T47D (cell line): ENCODE results near the gene SLIT3.

Experiments used
- DNase-seq, 2 experiments: peaks; one replicate each; pipeline versions ENCODE4 v3.0.0 to v3.0.0-alpha.2; 2011 to 2012; ENCODE audit warnings: low read depth in 1 of 2, low spot score in 1 of 2
- JUND ChIP-seq: IDR thresholded peaks from 2 replicates; pipeline ENCODE4 v1.6.1; 2012; ENCODE audit warnings: low read depth
- in situ Hi-C: cut with HindIII; loops from 2 replicates; pipeline ENCODE4 v1.10.0; 2016; ENCODE audit warnings: low sequenced_read_pairs, low pct_unique_long_range_greater_than_20kb

The SLIT3 gene

DNA sequence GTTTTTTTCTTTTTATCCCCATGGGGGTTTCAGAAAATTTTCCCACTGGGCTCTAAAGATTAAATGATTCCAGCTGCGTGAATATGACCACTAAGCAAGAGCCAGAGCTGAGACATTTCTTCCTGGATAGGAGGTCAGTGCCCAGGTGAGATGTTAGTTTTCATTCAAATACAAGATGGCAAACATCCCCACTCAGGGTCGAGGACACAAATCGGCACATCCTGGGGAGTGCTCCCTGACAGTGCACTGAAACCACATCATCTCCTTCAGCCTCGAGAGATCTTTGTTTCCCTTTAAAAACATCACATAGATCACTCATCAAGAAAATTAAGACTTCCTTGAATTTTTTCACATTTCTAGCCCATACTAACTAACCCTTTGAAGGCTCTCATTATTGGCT, 448.6 kb downstream of the SLIT3 start:
- in situ Hi-C loops = no loop called here
- TF ChIP-seq JUND = no peak
- no peak for DNase-seq

DNA sequence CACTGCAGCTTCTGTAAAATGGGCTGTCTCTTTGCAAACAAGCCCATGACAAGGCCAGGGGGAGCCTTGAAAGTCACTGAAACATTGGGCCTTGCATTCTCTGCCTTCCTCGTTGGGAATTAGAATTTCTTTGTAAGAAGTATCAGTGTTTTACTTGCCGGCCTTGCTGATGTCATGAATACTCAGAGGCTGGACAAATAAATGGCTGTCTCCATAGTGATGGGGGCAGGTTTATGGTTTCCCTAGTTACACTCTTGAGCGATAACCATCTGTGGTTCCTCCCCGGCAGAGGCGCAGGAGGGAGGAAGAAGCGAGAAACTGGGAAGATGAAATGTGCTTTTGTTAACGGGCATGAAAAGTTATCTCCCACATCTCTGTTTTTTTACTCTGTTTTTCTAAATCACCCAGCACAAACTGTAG, 449.0 kb downstream of the SLIT3 start:
- in situ Hi-C loops = no loop called here
- peak in 1 of 2 experiments; percentile 66 for DNase-seq
- no peak for TF ChIP-seq JUND

DNA sequence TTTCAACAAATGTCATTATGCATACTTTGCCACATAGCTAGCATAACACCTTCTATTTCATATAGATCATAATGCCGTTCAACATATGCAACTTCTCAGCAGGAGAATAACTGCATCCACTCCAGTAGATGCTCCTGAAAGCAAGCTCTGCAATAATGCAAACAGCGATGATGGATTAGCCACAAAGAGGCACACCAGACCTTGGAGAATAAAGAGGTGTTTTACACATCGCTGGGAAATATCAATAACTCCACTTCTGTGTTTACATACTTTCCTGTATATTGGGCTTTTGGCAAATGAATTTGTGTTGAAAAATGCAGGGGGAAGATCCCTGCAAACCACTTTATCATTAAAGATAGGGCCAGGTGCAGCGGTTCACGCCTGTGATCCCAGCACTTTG, 450.3 kb downstream of the SLIT3 start:
- TF ChIP-seq JUND = no peak
- in situ Hi-C loops = no loop called here
- no peak for DNase-seq

- DNase-seq = no peak
- in situ Hi-C loops = no loop called here
- TF ChIP-seq JUND = no peak
These were observed 452.4 kb downstream of the SLIT3 start for GRCh38 chr5:168848569-168848968.

DNA sequence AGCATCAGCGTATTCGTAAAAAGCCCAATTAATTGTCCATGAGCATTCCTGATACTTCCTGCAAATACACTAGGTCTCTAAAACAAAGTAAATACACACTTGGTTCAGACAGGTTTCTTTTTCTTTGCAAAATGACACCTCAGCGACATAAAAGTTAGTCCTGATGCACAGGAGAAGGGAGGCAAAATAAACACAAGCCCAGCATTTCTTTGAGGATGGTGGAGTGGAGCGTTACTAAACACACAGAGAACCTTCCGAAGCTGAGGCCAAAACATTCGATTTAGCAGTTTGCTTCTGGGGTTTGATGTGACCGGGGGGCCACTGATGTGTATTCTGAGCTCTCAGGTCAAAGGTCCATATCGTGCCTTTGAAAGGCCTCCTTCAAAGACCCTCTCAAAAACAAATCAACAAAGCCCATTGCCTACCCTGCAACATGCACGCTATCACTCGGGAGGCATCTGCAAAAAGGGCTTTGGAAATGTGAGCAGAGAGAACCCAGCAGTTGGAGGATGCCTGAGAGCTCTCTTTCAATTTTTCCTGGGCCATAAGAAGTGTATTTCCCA, 453.3 kb downstream of the SLIT3 start:
- in situ Hi-C loops = no loop called here
- no peak for DNase-seq
- no peak for TF ChIP-seq JUND

DNA sequence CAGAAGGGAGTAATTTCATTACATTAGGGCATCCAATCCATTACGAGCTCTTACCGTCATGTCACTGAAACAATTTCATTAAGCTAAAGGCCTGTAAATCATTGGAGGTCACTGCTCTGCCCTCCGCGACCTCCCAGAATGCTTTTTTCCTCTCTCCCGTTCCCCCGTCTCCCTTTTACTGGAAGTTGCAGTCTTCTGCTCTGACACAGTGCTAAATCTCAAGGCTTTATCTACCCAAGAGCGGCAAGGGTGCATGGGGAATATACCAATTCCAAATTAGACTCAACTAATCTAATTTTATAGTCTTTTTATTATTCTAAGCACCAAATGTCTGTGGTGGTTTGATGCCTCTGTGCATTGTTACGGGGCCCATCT, 456.0 kb downstream of the SLIT3 start:
- in situ Hi-C loops = no loop called here
- no peak for TF ChIP-seq JUND
- DNase-seq = no peak

DNA sequence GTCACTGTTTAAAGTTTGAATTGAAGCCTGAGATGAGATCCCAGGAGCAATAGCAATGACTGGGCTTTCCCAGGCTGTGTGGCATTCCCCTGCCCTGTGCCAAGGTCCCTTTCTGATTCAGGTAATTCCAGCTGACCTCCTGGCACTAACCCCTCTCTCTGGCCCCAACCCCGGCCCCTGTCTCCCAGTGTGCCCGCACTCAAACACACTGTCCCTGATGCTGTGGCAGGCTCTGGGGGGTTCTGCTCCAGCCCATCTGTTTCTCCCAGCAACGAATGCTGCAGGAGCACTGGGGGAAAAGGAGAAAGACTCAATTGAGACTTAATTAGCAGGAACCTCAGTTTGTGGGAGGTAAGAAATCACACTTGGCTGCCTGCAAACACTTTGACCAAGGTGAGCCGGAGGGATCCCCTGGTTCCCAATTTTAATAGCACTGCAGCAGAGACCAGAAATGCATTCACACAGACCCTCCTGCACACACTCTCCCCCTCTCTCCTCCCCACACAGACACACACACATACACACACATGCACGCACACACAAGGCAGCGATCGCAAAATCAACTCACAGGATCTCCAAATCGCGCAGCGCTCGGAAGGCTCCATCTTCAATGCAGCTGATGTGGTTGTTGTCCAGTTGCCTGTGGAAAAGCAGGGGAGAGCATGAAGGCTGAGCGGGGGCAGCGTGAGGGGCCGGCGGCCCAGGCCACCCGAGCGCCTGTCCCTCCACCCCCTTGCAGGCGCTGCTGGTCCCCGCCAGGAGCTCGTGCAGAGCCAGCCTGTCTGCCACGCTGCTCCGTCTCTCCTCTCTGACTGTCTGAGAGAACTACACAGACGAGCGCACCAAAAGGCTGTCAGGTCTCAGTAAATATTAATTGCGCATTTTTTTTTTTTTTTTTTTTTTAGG, 456.7 kb downstream of the SLIT3 start:
- no peak for TF ChIP-seq JUND
- no peak for DNase-seq
- in situ Hi-C loops = no loop called here

DNA sequence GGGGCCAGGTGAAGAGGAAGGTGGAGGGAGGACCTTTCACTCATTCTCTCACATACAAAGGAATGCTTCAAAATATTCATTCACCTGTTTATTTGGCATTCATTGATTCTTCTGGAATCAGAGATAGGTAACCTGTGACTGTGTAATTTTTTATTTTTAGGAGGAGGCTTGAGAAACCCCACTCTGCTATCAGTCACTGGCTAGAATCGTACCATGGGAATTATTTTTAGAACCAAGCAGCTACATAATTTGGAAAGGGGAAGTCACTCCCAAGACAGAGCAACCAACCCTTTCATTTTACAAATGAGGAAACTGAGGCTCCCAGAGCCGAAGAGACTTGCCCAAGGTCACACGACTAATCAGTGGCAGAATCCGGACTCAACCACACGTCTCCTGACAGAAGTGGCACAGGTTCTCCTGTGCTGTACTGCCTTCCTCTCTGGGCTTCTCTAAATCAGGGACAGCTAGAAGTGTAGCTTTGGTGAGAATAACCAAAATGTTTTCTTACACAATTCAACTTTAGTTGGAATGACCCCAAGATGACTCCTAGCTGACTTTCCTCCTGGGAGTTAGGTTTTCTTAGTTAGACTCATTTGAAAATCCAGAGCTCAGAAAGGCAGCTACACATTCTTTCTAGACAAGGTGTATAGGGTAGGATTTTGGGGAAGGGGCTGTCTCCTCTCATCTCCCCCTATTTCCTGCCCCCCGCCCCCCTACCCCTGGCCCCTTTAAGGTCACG, 457.5 kb downstream of the SLIT3 start:
- in situ Hi-C loops = no loop called here
- DNase-seq = no peak
- no peak for TF ChIP-seq JUND

- in situ Hi-C loops = no loop called here
- TF ChIP-seq JUND = no peak
- no peak for DNase-seq
These were observed 458.3 kb downstream of the SLIT3 start for GRCh38 chr5:168842571-168843205.

GRCh38 chr5:168837852-168838251, 463.1 kb downstream of the SLIT3 start:
- no peak for TF ChIP-seq JUND
- DNase-seq = no peak
- in situ Hi-C loops = no loop called here

DNA sequence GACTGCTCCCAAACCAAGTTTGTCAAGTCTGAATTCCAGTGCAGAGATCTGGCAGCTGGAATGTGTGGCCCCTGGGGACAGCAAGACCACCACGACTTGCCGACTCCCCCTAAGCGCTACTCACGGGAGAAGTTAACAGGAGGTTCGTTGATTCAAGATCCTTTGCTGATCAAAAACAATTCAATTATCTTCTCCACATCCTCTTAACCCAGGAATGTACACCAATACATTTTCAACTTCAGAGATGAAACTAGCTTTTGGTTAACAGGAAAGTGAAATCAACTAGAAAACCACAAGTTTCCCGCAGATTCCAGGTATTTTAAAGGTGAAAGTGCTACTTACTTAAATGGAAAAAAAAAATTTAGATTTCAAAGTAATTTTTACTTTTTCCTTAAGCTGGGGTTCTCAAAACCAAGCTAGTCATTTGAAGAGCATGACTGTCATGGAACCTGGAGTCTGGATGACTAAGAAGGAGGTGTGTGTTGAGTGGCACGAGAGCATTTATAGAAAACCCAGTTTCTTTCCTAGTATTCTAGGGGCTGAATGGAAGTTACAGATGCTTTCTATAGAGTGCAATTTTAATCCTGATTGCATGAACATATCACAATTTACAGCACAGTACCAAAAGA, 464.2 kb downstream of the SLIT3 start:
- in situ Hi-C loops = no loop called here
- TF ChIP-seq JUND = no peak
- DNase-seq = no peak

DNA sequence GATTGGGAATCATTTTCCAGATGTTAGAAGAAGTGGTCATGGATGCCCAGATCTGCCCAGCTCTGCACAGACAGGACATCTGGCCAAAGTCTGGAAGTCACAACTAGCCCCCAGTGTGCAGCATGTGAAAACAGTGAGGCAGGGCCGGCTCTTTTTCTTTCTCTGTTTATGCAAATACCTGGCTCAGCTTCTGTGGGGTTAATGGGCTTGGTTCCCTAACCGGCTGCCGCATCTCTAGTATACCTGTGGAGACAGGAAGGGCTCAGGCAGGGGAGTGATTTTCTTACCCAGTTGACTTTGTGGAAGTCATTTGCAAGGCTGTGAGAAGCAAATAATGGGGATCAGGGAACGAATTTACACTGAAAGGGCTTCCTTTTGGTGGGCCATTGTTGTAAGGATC, 467.0 kb downstream of the SLIT3 start:
- in situ Hi-C loops = no loop called here
- TF ChIP-seq JUND = no peak
- no peak for DNase-seq
